Gastrocnemius medialis (tissue), 4 donors: ENCODE results near the gene KRTAP6-3.

Experiments used
- CTCF ChIP-seq, 5 experiments: fragments of 450-650 bp in 3 of 5; fragments of 200-600 bp in 2 of 5; sonication (generic) in 2 of 5; IDR thresholded peaks in 4 of 5; conservative IDR thresholded peaks in 1 of 5; 1 replicate in 4 of 5; 2 replicates in 1 of 5; pipeline ENCODE4 v1.5.1; 2016 to 2019; ENCODE audit warnings: antibody characterized with exemption in 5 of 5, mild to moderate bottlenecking in 3 of 5, moderate library complexity in 3 of 5
- POLR2A ChIP-seq, 2 donors: fragments of 450-650 bp; IDR thresholded peaks; one replicate each; pipeline ENCODE4 v1.6.1; 2017; ENCODE audit warnings: antibody characterized with exemption in 2 of 2, mild to moderate bottlenecking in 2 of 2, moderate library complexity in 2 of 2

- TF ChIP-seq POLR2A (IDR thresholded peaks at IDR 0.05) (no peak), CTCF (IDR thresholded peaks at IDR 0.05 in 4 of 5, conservative IDR thresholded peaks at IDR 0.05 in 1 of 5) (no peak)
Observed at GRCh38 chr21:30563072-30563471, 29.2 kb upstream of the KRTAP6-3 start.
